Lower leg skin (tissue), 3 donors: ENCODE measurements around the gene MCF2L2.

Source experiments
- CTCF ChIP-seq, 3 donors: fragments of 450-650 bp; IDR thresholded peaks; one replicate each; pipeline ENCODE4 v1.5.1; 2016; ENCODE audit warnings: antibody characterized with exemption in 3 of 3, mild to moderate bottlenecking in 3 of 3, moderate library complexity in 2 of 3
- POLR2A ChIP-seq, 2 donors: fragments of 450-650 bp; IDR thresholded peaks; one replicate each; pipeline ENCODE4 v1.6.1; 2016 to 2017; ENCODE audit warnings: antibody characterized with exemption in 2 of 2, mild to moderate bottlenecking in 1 of 2, moderate library complexity in 1 of 2

- no peak for TF ChIP-seq POLR2A (IDR thresholded peaks at IDR 0.05)
- TF ChIP-seq CTCF (IDR thresholded peaks at IDR 0.05): no peak
Observed at GRCh38 chr3:183434503-183434902, 6.1 kb upstream of the MCF2L2 start.
